ENCODE results near the gene PKD1. TPM values are rescaled to one million over a fixed set of nuclear protein-coding genes. Genes with fewer than 3 reads are reported as not detected.

PKD1 gene
- polyA plus RNA-seq, 1 donor from 2014 or later = 176 TPM

Small RNA genes within 50 kb of the gene (small RNA-seq; reads per million reads assigned to genes)
- 0.33 to 0.92 (median 0.58) reads per million in 3 experiments for gene MIR1225
- gene MIR3180-5 = 0 reads per million in 3 experiments
- gene MIR4516 = 0 reads per million in 3 experiments
- gene RF00019 = 0 to 1.2 (median 0) reads per million in 3 experiments
- gene SNORD60 = 0 reads per million in 3 experiments

Other genes starting within 250 kb of the PKD1 start
- not detected in 2 replicates for gene HS3ST6, start 217.5 kb downstream of the PKD1 start, polyA plus RNA-seq
- gene MSRB1, start 192.7 kb downstream of the PKD1 start, polyA plus RNA-seq = 4.4 and 6.0 TPM in 2 replicates
- not detected in 2 replicates for gene RPL3L, start 181.2 kb downstream of the PKD1 start, polyA plus RNA-seq
- 215 and 217 TPM in 2 replicates for gene NDUFB10, start 176.4 kb downstream of the PKD1 start, polyA plus RNA-seq
- gene RPS2, start 171.1 kb downstream of the PKD1 start, polyA plus RNA-seq = 1,295 and 1,393 TPM in 2 replicates
- gene RNF151, start 169.0 kb downstream of the PKD1 start, polyA plus RNA-seq = not detected in 2 replicates
- gene TBL3, start 163.8 kb downstream of the PKD1 start, polyA plus RNA-seq = 20.5 and 21.4 TPM in 2 replicates
- 8.5 and 11.7 TPM in 2 replicates for gene NOXO1, start 154.4 kb downstream of the PKD1 start, polyA plus RNA-seq
- gene GFER, start 151.7 kb downstream of the PKD1 start, polyA plus RNA-seq = 37.8 and 42.3 TPM in 2 replicates
- 61.0 and 71.9 TPM in 2 replicates for gene SYNGR3, start 145.9 kb downstream of the PKD1 start, polyA plus RNA-seq
- gene ZNF598, start 126.1 kb downstream of the PKD1 start, polyA plus RNA-seq = 18.2 and 22.1 TPM in 2 replicates
- gene NPW, start 116.1 kb downstream of the PKD1 start, polyA plus RNA-seq = not detected in 2 replicates
- gene NHERF2, start 109.0 kb downstream of the PKD1 start, polyA plus RNA-seq = 3.4 and 4.1 TPM in 2 replicates
- 43.1 and 56.9 TPM in 2 replicates for gene NTHL1, start 88.1 kb downstream of the PKD1 start, polyA plus RNA-seq
- 69.2 and 92.8 TPM in 2 replicates for gene TSC2, start 87.9 kb downstream of the PKD1 start, polyA plus RNA-seq
- 2.7 and 4.9 TPM in 2 replicates for gene RAB26, start 12.7 kb upstream of the PKD1 start, polyA plus RNA-seq
- 30.9 and 42.5 TPM in 2 replicates for gene TRAF7, start 19.9 kb upstream of the PKD1 start, polyA plus RNA-seq
- 10.3 and 12.3 TPM in 2 replicates for gene CASKIN1, start 60.7 kb upstream of the PKD1 start, polyA plus RNA-seq
- gene MLST8, start 69.6 kb upstream of the PKD1 start, polyA plus RNA-seq = 13.5 and 34.2 TPM in 2 replicates
- gene BRICD5, start 75.0 kb upstream of the PKD1 start, polyA plus RNA-seq = 39.2 and 43.6 TPM in 2 replicates
- gene PGP, start 78.9 kb upstream of the PKD1 start, polyA plus RNA-seq = 42.2 and 44.1 TPM in 2 replicates
- gene E4F1, start 87.7 kb upstream of the PKD1 start, polyA plus RNA-seq = 64.9 and 81.6 TPM in 2 replicates
- gene DNASE1L2, start 100.5 kb upstream of the PKD1 start, polyA plus RNA-seq = 10.2 and 10.9 TPM in 2 replicates
- gene ECI1, start 115.7 kb upstream of the PKD1 start, polyA plus RNA-seq = 33.1 and 35.3 TPM in 2 replicates
- gene RNPS1, start 132.2 kb upstream of the PKD1 start, polyA plus RNA-seq = 180 and 195 TPM in 2 replicates
- 30.7 and 34.1 TPM in 2 replicates for gene ABCA3, start 204.8 kb upstream of the PKD1 start, polyA plus RNA-seq

Data from neural cell (in vitro differentiated cells).